ENCODE measurements around the gene RGS7. TPM values are rescaled to one million over a fixed set of nuclear protein-coding genes. Genes with fewer than 3 reads are reported as not detected.

Gene RGS7
- total and polyA plus RNA-seq, 10 of the 15 experiments (the other 5 are each of a cell fraction or from before 2014, with no cell fraction given) = not detected

DNA sequence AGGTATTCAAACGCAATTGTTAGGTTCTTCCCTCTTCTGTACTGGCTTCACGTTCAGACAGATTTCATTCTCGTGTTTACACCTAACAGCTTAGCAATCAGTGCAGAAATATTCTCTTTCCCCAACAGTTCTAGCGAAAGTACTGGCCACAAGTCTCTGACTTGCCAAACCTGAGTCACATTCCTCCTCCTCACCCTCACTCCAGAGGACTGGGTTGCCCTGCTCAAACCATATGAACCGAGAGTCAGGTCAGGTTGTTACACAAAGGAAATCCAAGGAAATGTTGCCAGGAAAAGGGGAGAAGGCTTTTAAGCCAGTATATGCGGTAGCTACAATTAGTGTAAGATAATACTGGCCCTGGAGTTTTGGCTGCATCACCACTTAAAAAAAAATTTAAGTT is 282.5 kb downstream of the RGS7 start:
- WGBS (ENCODE audit: insufficient coverage, insufficient replicate concordance, low lambda C conversion rate, missing lambda C conversion rate) = 0% methylated on average over 6 of the region's 6 CpGs

More for the DNA sequence above, 282.5 kb downstream of the RGS7 start:
- in situ Hi-C loops (cut with MboI) (no loop called here), intact Hi-C loops (cut with micrococcal nuclease; ENCODE audit: unreplicated experiment) (no loop called here)
- no peak overlapping the region for H3K27ac ChIP-seq (ENCODE audit: control insufficient read depth, insufficient read depth)
- H3K27me3 ChIP-seq (replicated peaks in 1 of 2; ENCODE audit: control insufficient read depth in 2 of 2, insufficient read depth in 2 of 2, low read length in 1 of 2) = no peaks in the 10 kb centered on the region
- CTCF ChIA-PET = no interaction called here
- H3K4me3 ChIP-seq = no peak overlapping the region
- RAD21 ChIA-PET (ENCODE audit: unreplicated experiment) = no interaction called here
- H3K9me3 ChIP-seq (replicated peaks; ENCODE audit: control insufficient read depth, insufficient read depth, low read length) = no peaks in the 10 kb centered on the region
- H3K79me2 ChIP-seq (ENCODE audit: control insufficient read depth, insufficient read depth, low read length) = no peaks in the 10 kb centered on the region
- H3K4me2 ChIP-seq (ENCODE audit: control insufficient read depth, insufficient read depth) = no peak overlapping the region
- FAIRE-seq = no peak
- H4K20me1 ChIP-seq (ENCODE audit: control insufficient read depth, insufficient read depth) = no peaks in the 10 kb centered on the region
- H3K4me1 ChIP-seq (ENCODE audit: control insufficient read depth, insufficient read depth, low read length) = no peaks in the 10 kb centered on the region
- SMC1A ChIA-PET (ENCODE audit: uncharacterized antibody, unreplicated experiment) = no interaction called here
- no peak for DNase-seq (ENCODE audit: low read depth, low spot score)
- no peak for ATAC-seq
- no peak overlapping the region for H3K9ac ChIP-seq (ENCODE audit: control insufficient read depth, insufficient read depth, low read length)
- POLR2A ChIA-PET = no interaction called here
- BruUV-seq (replicated peaks) = no TSS peak
- no peak overlapping the region for H2AFZ ChIP-seq (ENCODE audit: control insufficient read depth, low read depth, low read length)
- TF ChIP-seq SMAD1 (IDR thresholded peaks at IDR 0.05; ENCODE audit: low read depth, partially characterized antibody) = no peak
- TF ChIP-seq CHD4 (IDR thresholded peaks at IDR 0.05) = no peak
- no peak for TF ChIP-seq REST (IDR thresholded peaks at IDR 0.05; ENCODE audit: low read depth, low read length)
- H3K36me3 ChIP-seq (ENCODE audit: control insufficient read depth in 2 of 2, insufficient read depth in 2 of 2, low read length in 1 of 2) = no peaks in the 10 kb centered on the region

All from GM12878 (cell line).